Stimulated activated CD8-positive, alpha-beta memory T cell treated with anti-CD3 and anti-CD28 coated beads, Interleukin-12 subunit alpha, Interleukin-12 subunit beta, amount 100 ng/mL, for 1 hour (primary cell): ENCODE results near the gene GLI1.
A peak's percentile ranks its signal among the peaks of the same experiment; 100 is the strongest.
"Not testable (repeated sequence)": the region's sequence is repeated elsewhere in the genome, so short reads cannot be mapped to it uniquely, and the experiment has no call there.

Source experiments
- DNase-seq: peaks from one replicate; pipeline ENCODE4 v3.0.0-alpha.2; 2020; ENCODE audit warnings: low read depth

GLI1 gene

DNA sequence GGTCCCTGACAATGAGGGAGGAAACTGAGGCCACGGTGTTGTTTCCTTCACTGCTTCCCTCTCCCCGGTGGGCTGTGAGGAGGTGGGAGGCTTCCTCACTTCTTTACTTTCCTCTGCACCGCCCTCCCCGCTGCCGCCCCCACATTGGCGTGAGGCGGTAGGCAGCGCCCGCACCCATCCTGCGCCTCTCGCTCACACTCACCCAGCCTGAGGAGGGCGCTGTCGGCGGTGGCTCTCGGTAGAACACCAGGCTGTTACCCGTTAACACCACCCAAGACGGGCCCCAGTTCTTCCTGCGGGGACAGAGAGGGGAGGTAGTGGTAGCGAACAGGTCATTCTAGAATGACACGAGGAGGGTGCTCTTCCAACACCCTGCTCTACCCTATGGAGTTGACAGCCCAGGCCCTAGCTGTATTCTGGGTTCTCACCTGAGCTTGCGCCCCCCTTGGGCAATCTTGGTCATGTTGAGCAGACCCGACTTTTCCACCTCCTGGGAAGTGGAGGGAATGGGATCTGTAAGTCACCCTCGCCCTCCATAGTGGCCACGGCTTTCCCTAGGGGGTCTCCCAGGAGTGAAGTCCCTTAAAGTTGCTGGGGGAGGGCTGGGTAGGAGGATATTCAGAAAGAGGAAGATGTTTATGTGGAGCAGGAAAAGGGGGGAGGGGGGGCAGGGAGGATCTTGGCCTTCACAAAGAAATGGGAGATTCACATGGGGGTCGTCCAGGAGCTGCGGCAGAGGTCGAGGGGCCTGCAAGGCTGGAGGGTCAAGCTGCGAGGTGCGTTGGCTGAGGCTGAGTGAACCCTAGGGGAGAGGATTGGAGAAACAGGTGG, 16.8 kb downstream of the GLI1 start:
- DNase-seq, result no peak

DNA sequence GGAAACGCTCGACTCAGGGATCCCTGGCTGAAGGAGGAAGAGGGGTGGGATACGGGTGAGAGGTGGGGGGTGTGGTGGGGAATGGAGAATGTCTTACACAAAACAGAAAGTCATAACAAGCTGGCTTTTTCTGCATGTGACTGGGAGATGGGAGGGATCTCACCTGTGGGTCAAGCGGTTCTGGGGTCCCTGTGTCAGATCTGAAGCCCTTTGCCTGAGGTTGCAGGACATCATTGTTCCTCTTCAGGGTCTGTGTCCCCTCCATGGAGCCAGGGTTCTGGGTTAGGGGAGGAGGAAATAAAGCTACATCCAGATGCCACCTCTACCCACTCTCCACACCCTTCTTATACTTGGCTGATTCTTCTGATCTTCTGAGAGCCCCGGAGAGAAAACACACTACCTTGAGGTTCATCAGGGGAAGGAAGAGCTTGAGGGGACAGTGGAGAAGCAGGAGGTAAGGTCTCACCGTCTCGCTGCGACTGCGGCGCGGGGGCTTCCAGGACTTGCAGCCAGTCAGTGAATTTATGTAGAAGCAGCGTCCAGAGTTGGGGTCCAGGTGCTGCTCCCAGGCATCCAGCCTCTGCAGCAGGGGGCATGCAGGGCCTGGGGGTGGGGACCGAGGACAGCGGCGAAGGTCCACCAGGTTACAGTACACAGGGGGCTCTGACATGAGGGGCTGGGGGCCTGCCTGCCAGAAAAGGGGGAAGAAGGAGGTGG, 17.6 kb downstream of the GLI1 start:
- DNase-seq, result no peak

DNA sequence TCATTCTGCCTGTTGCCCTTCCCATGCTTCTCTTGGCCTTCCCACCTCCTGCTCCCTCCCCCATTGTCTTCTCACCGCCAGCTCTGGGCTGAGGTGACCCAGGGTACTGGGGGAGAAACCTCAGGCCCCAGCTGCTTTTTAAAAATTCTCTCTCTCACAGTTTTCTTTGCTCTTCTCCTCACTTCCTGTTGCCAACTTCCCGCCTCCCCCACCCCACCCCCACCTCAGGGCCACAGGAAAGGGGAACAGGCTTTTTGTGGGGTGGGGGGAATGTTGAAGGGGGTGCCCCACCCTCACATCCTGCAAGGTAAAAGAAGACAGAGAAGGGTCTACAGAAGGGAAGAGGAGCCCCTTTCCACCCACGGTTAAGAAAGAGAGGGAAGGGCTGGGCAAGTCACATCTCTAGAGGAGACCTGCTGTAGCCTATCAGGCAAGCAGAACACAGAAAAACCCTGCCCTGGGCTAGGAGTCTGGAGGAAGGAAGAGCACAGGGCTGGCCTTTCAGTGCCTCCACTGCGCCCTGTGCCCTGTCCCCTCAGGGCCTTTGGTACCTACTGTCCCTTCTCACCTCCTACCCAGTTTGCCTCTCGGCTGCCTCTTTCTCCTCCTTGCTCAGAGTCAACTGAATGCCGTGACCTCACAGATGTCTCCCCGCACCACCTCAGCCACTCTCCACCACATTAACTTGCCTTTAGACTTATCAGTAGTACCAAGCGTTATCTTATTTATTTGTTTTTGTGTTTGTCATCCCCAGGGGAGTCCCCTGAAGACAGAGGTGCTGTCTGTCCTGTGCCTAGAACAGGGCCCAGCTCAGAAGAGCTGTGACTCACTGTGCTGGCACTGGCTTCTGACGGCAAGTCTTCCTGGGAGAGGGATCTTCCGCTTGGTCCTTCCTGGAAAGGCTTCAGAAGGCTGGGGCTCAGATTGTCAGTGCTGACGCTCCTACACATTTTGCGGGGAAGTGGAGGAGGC, 18.4 kb downstream of the GLI1 start:
- no peak for DNase-seq

DNA sequence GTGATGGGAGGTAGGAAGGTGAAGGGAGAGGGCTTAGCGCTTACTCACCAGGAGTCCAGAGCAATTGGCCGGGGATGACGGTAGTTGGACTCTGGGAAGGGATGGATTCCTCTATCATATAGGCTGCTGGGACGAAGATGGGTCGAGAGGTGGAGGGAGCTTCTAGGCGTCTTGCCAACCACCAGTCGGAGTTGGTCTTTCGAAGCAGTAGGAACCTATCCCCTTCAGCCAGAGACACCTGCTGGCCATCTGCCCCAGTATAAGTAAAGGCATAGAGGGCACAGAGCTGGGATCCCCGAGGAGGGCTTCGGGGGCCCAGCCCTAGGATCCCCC, 19.4 kb downstream of the GLI1 start:
- no peak for DNase-seq

DNA sequence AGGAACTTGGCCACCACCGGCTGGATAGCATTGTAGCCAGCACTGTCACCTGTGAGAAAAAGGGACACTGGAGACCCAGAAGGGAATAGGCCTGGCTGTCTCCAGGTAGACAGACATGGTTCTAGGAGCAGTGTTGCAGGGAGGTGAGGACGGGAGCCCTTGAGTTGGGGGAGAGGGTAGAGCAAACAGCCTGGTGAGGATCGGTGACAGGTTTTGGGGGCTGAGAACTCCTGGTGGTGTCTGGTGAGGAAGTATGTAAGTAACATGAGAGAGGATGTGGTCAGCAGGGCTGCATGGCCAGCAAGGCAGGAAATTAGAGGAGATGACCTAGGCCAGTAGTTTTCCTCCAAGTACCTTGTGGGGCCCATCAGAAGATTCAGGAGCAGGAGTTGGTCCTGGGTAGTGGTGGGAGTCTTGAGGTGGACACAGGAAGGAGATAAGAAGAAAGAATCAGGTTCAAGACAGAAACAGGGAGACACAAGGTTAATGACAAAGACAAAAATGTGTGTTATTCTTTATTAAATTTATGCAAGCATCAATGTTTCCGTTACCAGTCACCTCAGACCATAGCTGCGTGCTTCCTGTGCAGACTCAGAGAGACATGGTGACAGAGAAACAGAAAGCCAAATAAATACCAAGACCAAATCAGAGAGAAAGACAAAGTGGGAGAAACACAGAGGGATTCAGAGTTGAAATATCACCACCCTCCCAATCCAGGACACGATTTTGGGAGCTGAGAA, 20.0 kb downstream of the GLI1 start, which contains the start of gene ARHGAP9:
Gene ARHGAP9 (minus strand): TSS at position 491 of the 740 bp plus-strand sequence. CDS start 460 bp downstream, at position 31.
- no peak for DNase-seq

DNA sequence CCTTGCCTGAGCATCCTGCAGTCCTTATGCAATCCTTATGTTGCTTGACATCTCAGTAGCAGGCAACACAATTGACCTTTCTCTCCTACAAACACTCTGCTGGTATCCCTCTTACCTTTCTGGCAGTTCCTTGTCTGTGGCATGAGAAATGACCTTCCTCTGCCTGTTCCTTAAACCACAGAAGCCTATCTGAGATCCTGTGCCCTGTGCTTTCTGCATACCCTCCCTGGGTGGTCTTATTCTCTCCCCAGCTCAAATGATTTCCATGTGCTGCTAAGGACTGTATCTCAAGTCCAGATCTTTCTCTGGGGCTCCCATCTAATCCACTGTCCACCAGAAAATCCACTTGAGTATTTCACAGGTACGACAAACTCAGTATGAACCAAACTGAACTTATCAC, 22.1 kb downstream of the GLI1 start:
- no peak for DNase-seq

DNA sequence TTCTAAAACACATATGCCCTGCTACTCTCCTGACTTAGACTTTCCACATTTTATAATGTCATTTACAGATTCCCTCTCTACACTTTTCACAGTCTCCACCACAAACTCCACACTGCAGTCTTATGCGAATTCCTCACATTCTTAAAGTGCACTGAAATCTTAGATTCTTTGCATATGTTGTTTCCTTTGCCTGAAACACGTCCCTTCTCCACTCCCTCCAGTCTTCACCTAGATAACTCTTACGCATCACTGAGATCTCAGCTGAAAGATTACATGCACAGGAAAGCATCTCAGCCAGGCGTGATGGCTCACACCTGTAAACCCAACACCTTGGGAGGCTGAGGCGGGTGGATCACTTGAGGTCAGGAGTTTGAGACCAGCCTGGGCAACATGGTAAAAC, 23.9 kb downstream of the GLI1 start:
- no peak for DNase-seq

DNA sequence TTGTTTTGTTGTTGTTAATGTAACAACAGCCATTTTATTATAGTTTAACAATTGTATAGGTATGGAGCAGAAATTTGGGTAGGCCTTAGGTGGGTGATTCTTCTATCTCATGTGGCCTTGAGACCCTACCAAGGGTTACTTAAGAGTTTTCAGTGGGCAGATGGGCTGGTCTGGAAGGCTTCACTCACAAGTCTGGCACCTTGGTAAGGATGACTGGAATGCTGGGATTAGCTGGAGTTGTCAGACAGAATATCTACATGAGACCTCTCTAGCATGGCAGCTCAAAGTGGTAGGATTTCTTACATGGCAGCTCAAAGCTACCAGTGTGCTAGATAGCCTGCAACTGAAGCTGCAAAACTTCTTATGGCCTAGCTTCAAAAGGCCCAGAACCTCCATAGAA, 26.1 kb downstream of the GLI1 start:
- no peak for DNase-seq

DNA sequence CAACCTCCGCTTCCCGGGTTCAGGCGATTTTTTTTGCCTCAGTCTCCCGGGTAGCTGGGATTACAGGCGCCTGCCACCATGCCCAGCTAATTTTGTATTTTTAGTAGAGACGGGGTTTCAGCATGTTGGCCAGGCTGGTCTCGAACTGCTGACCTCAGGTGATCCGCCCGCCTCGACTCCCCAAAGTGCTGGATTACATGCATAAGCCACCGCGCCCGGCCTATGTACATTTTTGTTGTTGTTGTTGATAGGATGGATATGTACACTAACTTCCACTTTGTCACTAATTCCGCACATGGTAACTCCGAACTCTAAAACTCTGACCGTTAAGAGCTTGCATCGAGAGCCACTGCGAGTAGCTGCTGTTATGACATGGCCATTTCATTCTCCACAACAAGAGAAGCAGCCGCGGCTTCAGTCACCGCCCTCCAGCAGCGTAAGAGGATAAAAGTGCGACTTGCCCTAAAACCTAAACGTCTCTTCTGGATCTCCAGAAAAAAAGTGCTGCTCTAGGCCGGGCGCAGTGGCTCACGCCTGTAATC, 27.5 kb downstream of the GLI1 start:
- no peak for DNase-seq

DNA sequence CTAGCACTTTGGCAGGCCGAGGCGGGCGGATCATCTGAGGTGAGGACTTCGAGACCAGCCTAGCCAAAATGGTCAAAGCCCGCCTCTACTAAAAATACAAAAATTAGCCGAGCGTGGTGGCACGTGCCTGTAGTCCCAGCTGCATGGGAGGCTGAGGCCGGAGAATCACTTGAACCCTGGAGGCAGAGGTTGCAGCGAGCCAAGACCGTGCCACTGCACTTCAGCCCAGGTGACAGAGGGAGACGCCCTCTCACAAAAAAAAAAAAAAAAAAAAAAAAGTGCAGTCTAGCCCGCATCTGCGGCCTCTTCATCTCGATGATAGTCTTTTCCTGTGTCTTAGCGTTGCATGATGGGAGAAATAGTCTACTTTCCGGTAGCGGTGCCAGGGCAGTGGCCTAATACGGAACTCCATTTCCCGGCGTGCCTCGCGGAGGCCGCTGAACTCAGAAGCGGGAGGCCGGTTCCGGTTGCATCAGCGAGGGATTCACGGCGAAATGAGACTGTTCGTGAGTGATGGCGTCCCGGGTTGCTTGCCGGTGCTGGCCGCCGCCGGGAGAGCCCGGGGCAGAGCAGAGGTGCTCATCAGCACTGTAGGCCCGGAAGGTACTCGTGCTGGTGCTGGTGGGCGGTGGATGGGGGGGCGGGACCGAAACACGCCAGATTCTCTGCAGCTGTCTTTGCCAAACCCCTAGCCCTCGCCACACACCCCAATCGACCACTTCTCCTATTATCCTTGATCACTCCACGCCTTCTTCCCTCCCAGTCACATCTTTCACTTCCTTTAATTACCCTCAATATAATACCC, 28.2 kb downstream of the GLI1 start, which contains the start of gene MARS1:
Gene MARS1 (plus strand): TSS at position 472 of the 805 bp plus-strand sequence. CDS start 23 bp downstream, at position 495.
- peak; percentile 84 for DNase-seq

DNA sequence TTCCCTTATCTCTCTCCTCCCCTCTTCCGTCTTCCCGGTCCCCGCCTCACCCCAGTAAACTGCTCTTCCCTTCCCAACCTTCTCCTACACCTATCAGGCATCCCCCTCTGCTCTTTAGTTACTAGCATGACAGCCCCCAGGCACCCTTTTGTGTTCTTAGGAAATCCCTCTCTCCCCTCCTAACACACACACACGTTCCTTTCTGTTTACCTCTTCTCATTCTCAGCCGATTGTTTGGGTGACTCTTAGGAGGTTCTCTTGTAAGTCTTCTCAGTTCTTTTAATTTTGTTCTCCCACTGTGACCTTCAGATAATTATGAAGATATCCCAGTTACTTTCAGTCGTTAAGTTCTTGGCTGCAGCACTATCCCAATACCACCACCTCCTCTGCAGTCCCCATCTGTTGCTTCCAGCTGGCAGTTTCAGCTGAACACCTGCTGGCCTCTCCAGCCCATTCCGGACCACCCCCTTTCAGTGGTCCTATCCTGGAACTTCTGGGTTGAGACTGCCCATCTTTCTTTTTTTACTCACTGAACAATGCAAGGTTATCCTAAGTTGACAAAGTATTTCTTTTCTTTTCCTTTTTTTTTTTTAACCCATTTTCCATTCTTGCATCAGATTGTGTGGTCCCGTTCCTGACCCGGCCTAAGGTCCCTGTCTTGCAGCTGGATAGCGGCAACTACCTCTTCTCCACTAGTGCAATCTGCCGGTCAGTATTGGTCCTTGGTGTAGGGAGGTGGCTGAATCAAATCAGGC, 29.0 kb downstream of the GLI1 start:
- DNase-seq, result no peak

DNA sequence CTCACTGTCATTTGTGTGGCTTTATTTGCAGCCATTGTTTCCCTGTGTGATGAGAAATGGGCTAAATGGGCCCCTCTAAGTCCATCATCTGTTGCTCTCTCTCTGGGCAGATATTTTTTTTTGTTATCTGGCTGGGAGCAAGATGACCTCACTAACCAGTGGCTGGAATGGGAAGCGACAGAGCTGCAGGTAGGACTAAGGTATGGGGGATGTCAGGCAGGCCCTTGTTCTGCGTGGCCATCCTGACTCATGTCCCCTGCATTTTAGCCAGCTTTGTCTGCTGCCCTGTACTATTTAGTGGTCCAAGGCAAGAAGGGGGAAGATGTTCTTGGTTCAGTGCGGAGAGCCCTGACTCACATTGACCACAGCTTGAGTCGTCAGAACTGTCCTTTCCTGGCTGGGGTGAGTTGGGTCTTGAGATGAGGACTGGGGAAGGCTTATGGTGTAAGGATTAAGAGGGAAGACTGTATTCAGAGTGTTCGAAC, 29.6 kb downstream of the GLI1 start:
- no peak for DNase-seq

DNA sequence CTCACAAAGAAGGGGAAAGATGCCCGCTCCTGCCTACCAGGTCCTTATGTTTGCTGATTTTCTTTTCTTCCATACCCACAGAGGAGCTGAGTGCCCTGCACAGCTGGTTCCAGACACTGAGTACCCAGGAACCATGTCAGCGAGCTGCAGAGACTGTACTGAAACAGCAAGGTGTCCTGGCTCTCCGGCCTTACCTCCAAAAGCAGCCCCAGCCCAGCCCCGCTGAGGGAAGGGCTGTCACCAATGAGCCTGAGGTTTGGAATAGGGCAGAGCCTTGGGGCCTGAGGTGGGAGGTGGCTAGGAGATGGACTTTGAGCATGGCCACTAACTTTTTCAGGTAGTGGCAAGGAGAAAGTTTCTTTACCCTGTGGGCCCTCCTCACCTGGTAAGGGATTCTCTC, 30.5 kb downstream of the GLI1 start:
- no peak for DNase-seq

DNA sequence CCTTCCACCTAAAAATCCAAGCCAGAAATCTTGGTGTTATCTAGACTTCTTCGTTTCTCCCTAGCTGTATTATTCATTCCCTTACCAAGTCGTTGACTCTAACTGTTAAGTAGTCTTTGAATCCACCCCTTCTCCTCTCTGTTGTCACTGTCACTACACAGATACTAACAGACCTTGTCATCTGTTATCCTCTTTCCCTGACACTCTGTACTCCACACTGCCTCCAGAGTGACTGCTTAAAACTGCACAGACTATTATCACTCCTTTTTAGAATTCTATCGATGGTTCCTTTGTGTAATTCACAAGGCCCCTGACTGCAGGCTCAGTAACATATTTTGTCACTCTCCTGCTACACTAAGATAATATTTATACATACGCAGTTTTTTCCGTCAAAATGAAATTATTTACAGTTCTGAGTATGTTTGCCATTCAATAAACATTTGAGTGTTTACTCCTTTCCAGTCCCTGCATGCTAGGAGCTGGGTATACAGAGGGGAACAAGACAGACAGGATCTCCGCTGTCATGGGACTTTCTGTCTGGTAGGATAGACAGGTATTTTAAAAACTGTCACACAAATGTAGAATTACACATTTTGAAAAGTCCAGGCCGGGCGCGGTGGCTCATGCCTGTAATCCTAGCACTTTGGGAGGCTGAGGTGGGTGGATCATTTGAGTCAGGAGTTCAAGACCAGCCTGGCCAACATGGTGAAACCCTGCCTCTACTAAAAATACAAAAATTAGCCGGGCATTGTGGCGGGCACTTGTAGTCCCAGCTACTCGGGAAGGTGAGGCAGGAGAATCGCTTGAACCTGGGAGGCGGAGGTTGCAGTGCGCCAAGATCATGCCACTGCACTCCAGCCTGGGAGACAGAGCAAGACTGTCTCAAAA, 32.1 kb downstream of the GLI1 start:
- no peak for DNase-seq

DNA sequence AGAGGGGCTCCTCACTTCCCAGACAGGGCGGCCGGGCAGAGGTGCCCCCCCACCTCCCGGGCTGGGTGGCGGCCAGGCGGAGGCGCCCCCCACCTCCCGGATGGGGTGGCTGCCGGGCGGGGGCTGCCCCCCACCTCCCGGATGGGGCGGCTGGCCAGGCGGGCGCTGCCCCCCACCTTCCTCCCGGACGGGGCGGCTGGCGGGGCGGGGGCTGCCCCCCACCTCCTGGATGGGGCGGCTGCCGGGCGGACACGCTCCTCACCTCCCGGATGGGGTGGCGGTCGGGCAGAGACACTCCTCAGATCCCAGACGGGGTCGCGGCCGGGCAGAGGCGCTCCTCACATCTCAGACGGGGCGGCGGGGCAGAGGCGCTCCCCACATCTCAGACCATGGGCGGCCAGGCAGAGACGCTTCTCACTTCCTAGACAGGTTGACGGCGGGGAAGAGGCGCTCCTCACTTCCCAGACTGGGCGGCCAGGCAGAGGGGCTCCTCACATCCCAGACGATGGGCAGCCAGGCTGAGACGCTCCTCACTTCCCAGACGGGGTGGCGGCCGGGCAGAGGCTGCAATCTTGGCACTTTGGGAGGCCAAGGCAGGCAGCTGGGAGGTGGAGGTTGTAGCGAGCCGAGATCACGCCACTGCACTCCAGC, 35.6 kb downstream of the GLI1 start:
- not testable (repeated sequence) for DNase-seq

DNA sequence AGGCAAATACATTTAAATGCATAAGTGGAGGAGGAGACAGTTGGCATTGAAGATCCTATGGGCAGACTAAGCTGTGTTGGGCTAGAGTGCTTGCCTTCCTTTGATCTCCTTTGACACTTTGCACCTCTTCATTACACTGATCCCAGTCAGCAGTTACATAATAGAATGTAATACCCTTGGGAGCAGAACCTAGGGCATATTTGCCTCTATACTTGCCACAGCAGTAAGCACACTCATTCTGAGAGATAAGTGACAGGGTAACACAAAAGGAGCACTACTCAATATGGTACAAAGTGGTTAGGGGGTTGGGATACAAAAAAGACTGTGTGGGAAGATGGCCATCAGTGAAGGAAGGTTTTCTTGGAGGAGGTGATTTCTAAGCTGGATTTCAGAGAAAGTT, 37.2 kb downstream of the GLI1 start:
- DNase-seq, result no peak

DNA sequence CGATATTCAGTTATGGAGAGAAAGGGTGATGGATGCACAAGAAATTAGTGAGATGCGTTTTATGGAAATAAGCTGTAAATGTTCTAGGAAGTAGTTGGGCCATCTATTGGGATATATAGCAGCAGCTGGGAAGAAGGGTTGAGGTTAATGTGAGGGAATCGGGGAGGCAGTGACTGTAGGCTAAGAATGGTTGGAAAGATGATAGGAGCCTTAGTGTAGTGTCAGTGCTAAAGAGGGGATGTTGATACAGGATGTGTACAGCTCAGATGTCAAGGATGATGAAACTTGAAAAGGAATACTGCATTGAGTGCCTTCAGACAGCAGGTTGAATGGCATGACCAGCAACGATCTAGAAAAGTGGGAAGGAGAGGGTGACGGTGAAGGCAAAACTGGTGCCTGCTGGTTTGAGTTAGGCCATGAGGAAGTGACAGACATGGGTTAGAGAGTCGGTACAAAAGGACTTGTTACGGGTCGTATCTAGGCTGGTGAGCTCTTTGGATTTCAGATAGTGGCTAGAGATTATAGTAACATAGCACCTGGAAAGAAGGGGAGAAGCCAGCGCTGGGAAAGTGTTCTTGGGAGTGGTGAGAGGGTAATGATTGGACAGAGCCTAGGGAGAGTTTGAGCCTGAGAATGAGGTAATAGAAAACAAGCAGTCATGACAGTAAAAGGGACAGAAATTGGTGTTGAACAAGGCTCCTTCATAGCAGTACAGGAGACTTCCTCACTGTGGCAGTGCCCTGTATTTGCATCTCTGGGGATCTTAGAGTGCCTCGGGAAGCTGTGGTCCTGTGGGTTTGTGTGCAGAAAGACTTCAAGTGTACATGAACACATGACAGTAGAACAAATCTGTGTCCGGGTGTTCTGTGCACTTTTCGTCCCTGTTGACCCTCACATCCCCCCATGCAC, 37.9 kb downstream of the GLI1 start:
- DNase-seq, result no peak
